Testis (tissue), 2 donors: ENCODE measurements around the gene IL22.

Source experiments
- CTCF ChIP-seq, 3 experiments: fragments of 450-650 bp in 2 of 3; fragments of 200-600 bp in 1 of 3; sonication (generic) in 1 of 3; IDR thresholded peaks; one replicate each; pipeline ENCODE4 v1.5.1; 2016 to 2019; ENCODE audit warnings: antibody characterized with exemption in 3 of 3, mild to moderate bottlenecking in 2 of 3, moderate library complexity in 1 of 3
- POLR2A ChIP-seq: fragments of 450-650 bp; IDR thresholded peaks from one replicate; pipeline ENCODE4 v1.6.1; 2017; ENCODE audit warnings: antibody characterized with exemption, mild to moderate bottlenecking, moderate library complexity

GRCh38 chr12:68223067-68223747 is 30.2 kb downstream of the IL22 start:
- TF ChIP-seq CTCF (IDR thresholded peaks at IDR 0.05) (peak; percentile 39 to 67 (median 66)), POLR2A (no peak)
